OCI-LY7 (cell line): ENCODE data around the gene EHD2. TPM values are rescaled to one million over a fixed set of nuclear protein-coding genes. Genes with fewer than 3 reads are reported as not detected.
A peak's percentile ranks its signal among the peaks of the same experiment; 100 is the strongest.
"Not testable (repeated sequence)": the region's sequence is repeated elsewhere in the genome, so short reads cannot be mapped to it uniquely, and the experiment has no call there.

Experiments used
- BruUV-seq: library from RNA; stranded (reverse); fragments of 400-500 nt; replicated peaks from 2 replicates; lab custom pipeline; 2021; lab: Mats Ljungman, UMichigan
- CTCF ChIA-PET: fragments of 300-600 bp; sonication (Branson Sonifier 250); formaldehyde crosslinking; loops from one replicate; lab custom pipeline; 2022; ENCODE audit warnings: antibody characterized with exemption; ENCODE audit not compliant: unreplicated experiment; lab: Charles Lee
- POLR2A ChIA-PET: fragments of 300-600 bp; sonication (Branson Sonifier 250); formaldehyde crosslinking; loops from one replicate; lab custom pipeline; 2022; ENCODE audit warnings: antibody characterized with exemption; lab: Charles Lee
- DNase-seq: peaks from one replicate; pipeline ENCODE4 v3.0.0-alpha.2; 2015; ENCODE audit warnings: low spot score
- H2AFZ ChIP-seq: fragments of 200-600 bp; sonication (generic), shearing (Covaris generic); 2 replicates; pipeline ENCODE4 v1.6.1; 2014; ENCODE audit warnings: mild to moderate bottlenecking, antibody characterized with exemption, low read length, moderate library complexity
- H3K27ac ChIP-seq: fragments of 200-600 bp; sonication (generic); 2 replicates; pipeline ENCODE4 v1.5.1; 2014; ENCODE audit warnings: mixed run types, low read depth, mild to moderate bottlenecking, moderate library complexity, low read length, inconsistent platforms; ENCODE audit not compliant: poor library complexity, severe bottlenecking
- H3K36me3 ChIP-seq: fragments of 200-600 bp; sonication (generic); 2 replicates; pipeline ENCODE4 v1.6.1; 2014; ENCODE audit warnings: mild to moderate bottlenecking, antibody characterized with exemption, low read length, moderate library complexity, mixed read lengths; ENCODE audit not compliant: insufficient read depth
- H3K4me1 ChIP-seq: fragments of 200-600 bp; sonication (generic); 2 replicates; pipeline ENCODE4 v1.5.1; 2014; ENCODE audit warnings: mild to moderate bottlenecking, low read length; ENCODE audit not compliant: insufficient read depth, poor library complexity, severe bottlenecking
- H3K4me2 ChIP-seq: fragments of 200-600 bp; sonication (generic); 2 replicates; pipeline ENCODE4 v1.6.1; 2014; ENCODE audit warnings: mild to moderate bottlenecking, low read length
- H3K4me3 ChIP-seq: fragments of 200-600 bp; sonication (generic); 2 replicates; pipeline ENCODE4 v1.5.1; 2014; ENCODE audit warnings: mild to moderate bottlenecking, low read depth, low read length; ENCODE audit not compliant: poor library complexity, severe bottlenecking
- H3K79me2 ChIP-seq: fragments of 200-600 bp; sonication (generic); 2 replicates; pipeline ENCODE4 v1.6.1; 2016; ENCODE audit warnings: low read depth, mild to moderate bottlenecking, low read length, moderate library complexity, mixed read lengths; ENCODE audit not compliant: insufficient read depth
- H3K9me2 ChIP-seq: fragments of 200-600 bp; sonication (generic); 2 replicates; pipeline ENCODE4 v1.6.1; 2016; ENCODE audit warnings: mild to moderate bottlenecking, low read length, mixed read lengths; ENCODE audit not compliant: insufficient read depth
- H3K9me3 ChIP-seq: fragments of 200-600 bp; sonication (generic); 2 replicates; pipeline ENCODE4 v1.6.1; 2014; ENCODE audit warnings: mild to moderate bottlenecking, mixed run types, low read length, mixed read lengths
- H4K20me1 ChIP-seq: fragments of 200-600 bp; sonication (generic); 2 replicates; pipeline ENCODE4 v1.6.1; 2014; ENCODE audit warnings: mild to moderate bottlenecking, antibody characterized with exemption, low read length, moderate library complexity, mixed read lengths; ENCODE audit not compliant: insufficient read depth
- CTCF ChIP-seq: fragments of 200-600 bp; sonication (generic); conservative IDR thresholded peaks from 2 replicates; pipeline ENCODE4 v1.5.1; 2014; ENCODE audit warnings: mild to moderate bottlenecking, antibody characterized with exemption, low read length, moderate library complexity, mixed read lengths
- EZH2phosphoT487 ChIP-seq: fragments of 200-600 bp; sonication (generic); IDR thresholded peaks from 2 replicates; pipeline ENCODE4 v1.6.1; 2018; ENCODE audit warnings: low read depth, borderline replicate concordance, mild to moderate bottlenecking, mixed run types, antibody characterized with exemption, low read length, moderate library complexity, mixed read lengths
- intact Hi-C: fragments of 100-400 bp; cut with micrococcal nuclease; formaldehyde crosslinking; loops from one replicate; pipeline ENCODE4 v1.10.0; 2022; ENCODE audit not compliant: unreplicated experiment
- total RNA-seq, 2 experiments: library from RNA; depleted of rRNA in 1 of 2; stranded (reverse); fragments of >200 nt in 1 of 2; shearing (Covaris generic) in 1 of 2; gene quantifications; 2 replicates each; pipeline ENCODE4 v1.2.3, GENCODE V29; 2014 to 2022

The EHD2 gene
- total RNA-seq, 2 experiments from 2014 or later = not detected

- Histone ChIP-seq H4K20me1 (no peaks in the 10 kb centered on the region), H3K9me2 (no peaks in the 10 kb centered on the region), H2AFZ (no peak overlapping the region), H3K4me1 (no peaks in the 10 kb centered on the region), H3K4me3 (no peak overlapping the region), H3K36me3 (peaks cover 5% of the 10 kb centered on the region; the same call in 1 of the 2 replicates), H3K4me2 (no peak overlapping the region), H3K79me2 (no peaks in the 10 kb centered on the region), H3K9me3 (no peaks in the 10 kb centered on the region), H3K27ac (no peak overlapping the region)
- ChIA-PET POLR2A (interaction anchor here (0.6 to 0.7 kb wide), 2 partner anchors 33 to 279 kb away, joined by 3 to 4 read pairs; no protein-coding TSS in a partner anchor), CTCF (interaction anchor here (0.6 to 1.5 kb wide), 2 partner anchors 71 to 271 kb away, joined by 3 to 7 read pairs; no protein-coding TSS in a partner anchor)
- TF ChIP-seq CTCF = peak; percentile 86
- TF ChIP-seq EZH2phosphoT487 = no peak
- BruUV-seq = no TSS peak
- intact Hi-C loops = loop anchor here (1.0 kb wide), 1 partner anchor 271 kb away; no protein-coding TSS in a partner anchor
- peak; percentile 79 for DNase-seq
These were observed 5.9 kb upstream of the EHD2 start for GRCh38 chr19:47707135-47707925.

GRCh38 chr19:47711652-47712242, 1.5 kb upstream of the EHD2 start:
- BruUV-seq = no TSS peak
- Histone ChIP-seq H2AFZ (no peak overlapping the region), H3K27ac (no peak overlapping the region), H4K20me1 (no peaks in the 10 kb centered on the region), H3K36me3 (no peaks in the 10 kb centered on the region), H3K4me1 (no peaks in the 10 kb centered on the region), H3K4me3 (no peak overlapping the region), H3K4me2 (no peak overlapping the region), H3K9me3 (no peaks in the 10 kb centered on the region), H3K9me2 (no peaks in the 10 kb centered on the region), H3K79me2 (no peaks in the 10 kb centered on the region)
- intact Hi-C loops = no loop called here
- ChIA-PET CTCF (no interaction called here), POLR2A (no interaction called here)
- no peak for DNase-seq
- TF ChIP-seq CTCF = no peak
- TF ChIP-seq EZH2phosphoT487 = no peak

DNA sequence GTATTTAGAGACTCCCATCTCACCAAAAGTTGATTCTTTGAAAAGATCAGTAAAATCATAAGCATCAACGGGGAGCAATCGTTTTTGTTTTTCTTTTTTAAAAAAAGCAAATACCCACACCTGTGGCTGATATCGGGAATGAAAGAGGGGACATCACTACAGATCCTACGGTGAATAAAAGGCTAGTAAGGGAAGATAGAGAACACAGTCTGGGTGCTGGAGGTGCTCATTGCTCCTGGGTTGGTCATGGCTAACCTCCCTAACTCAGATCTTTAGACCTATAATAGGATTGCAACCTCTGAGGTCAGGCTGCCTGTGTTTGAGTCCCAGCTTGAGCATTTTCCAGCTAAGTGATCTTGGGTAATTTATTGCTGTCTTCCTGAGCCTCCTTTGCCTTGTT, 1.1 kb downstream of the EHD2 start:
- BruUV-seq = no TSS peak
- Histone ChIP-seq H3K4me1 (no peaks in the 10 kb centered on the region), H3K36me3 (no peaks in the 10 kb centered on the region), H3K27ac (no peak overlapping the region), H3K9me2 (no peaks in the 10 kb centered on the region), H3K9me3 (no peaks in the 10 kb centered on the region), H3K4me3 (no peak overlapping the region), H4K20me1 (no peaks in the 10 kb centered on the region), H2AFZ (no peak overlapping the region), H3K4me2 (no peak overlapping the region), H3K79me2 (no peaks in the 10 kb centered on the region)
- POLR2A ChIA-PET = no interaction called here
- no peak for DNase-seq
- CTCF ChIA-PET = no interaction called here
- no peak for TF ChIP-seq CTCF
- no peak for TF ChIP-seq EZH2phosphoT487
- intact Hi-C loops = loop anchor here (2.0 kb wide), 1 partner anchor 74 kb away; no protein-coding TSS in a partner anchor

DNA sequence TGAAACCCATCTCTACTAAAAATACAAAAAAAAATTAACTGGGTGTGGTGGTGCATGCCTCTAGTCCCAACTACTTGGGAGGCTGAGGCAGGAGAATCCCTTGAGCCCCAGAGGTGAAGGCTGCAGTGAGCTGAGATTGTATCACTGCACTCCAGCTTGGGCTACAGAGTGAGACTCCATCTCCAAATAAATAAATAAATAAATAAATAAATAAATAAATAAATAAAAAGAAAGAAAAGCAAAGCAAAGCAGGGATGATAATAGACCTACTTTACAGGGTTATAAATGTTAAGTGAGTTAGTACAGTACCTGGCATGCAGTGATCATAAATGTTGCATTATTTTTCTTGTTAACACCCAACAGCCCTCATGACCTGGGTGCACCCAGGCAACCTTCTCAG, 1.6 kb downstream of the EHD2 start:
- BruUV-seq, H3K36me3 ChIP-seq, H3K27ac ChIP-seq, H3K9me3 ChIP-seq, H3K79me2 ChIP-seq, H3K4me3 ChIP-seq, H3K4me1 ChIP-seq, DNase-seq, H2AFZ ChIP-seq, H3K9me2 ChIP-seq, CTCF ChIA-PET, POLR2A ChIA-PET, H4K20me1 ChIP-seq, H3K4me2 ChIP-seq: not testable (repeated sequence)
- intact Hi-C loops = loop anchor here (2.0 kb wide), 1 partner anchor 74 kb away; no protein-coding TSS in a partner anchor
